Right kidney (tissue), 1 donor: ENCODE data around the gene ARHGAP9.
"Not testable (repeated sequence)": the region's sequence is repeated elsewhere in the genome, so short reads cannot be mapped to it uniquely, and the experiment has no call there.

Experiments
- DNase-seq: peaks from one replicate; pipeline ENCODE4 v3.0.0-alpha.2; 2016

ARHGAP9 gene

GRCh38 chr12:57517718-57518117 is 38.1 kb upstream of the ARHGAP9 start:
- not testable (repeated sequence) for DNase-seq

- no peak for DNase-seq
These were observed 37.5 kb upstream of the ARHGAP9 start for GRCh38 chr12:57517187-57517586.

- no peak for DNase-seq
These were observed 37.0 kb upstream of the ARHGAP9 start for GRCh38 chr12:57516617-57517153.

GRCh38 chr12:57515934-57516541 is 36.4 kb upstream of the ARHGAP9 start:
- no peak for DNase-seq

- DNase-seq = no peak
These were observed 35.8 kb upstream of the ARHGAP9 start for GRCh38 chr12:57515408-57515933.

- no peak for DNase-seq
These were observed 35.2 kb upstream of the ARHGAP9 start for GRCh38 chr12:57514720-57515407.

- DNase-seq = not testable (repeated sequence)
These were observed 34.6 kb upstream of the ARHGAP9 start for GRCh38 chr12:57514246-57514645.

GRCh38 chr12:57513677-57514076 is 34.0 kb upstream of the ARHGAP9 start:
- DNase-seq = not testable (repeated sequence)

GRCh38 chr12:57513266-57513665 is 33.6 kb upstream of the ARHGAP9 start:
- DNase-seq = no peak

- no peak for DNase-seq
These were observed 33.0 kb upstream of the ARHGAP9 start for GRCh38 chr12:57512665-57513064.

GRCh38 chr12:57511588-57512325 is 32.1 kb upstream of the ARHGAP9 start:
- no peak for DNase-seq

- DNase-seq = no peak
These were observed 31.5 kb upstream of the ARHGAP9 start for GRCh38 chr12:57511161-57511560.

- DNase-seq = not testable (repeated sequence)
These were observed 28.1 kb upstream of the ARHGAP9 start for GRCh38 chr12:57507796-57508195.

GRCh38 chr12:57506541-57506940 is 26.9 kb upstream of the ARHGAP9 start:
- not testable (repeated sequence) for DNase-seq

- DNase-seq = not testable (repeated sequence)
These were observed 22.8 kb upstream of the ARHGAP9 start for GRCh38 chr12:57502311-57502969.

- DNase-seq = no peak
These were observed 20.5 kb upstream of the ARHGAP9 start for GRCh38 chr12:57500213-57500612.

GRCh38 chr12:57498571-57498970 is 18.9 kb upstream of the ARHGAP9 start:
- DNase-seq = no peak

GRCh38 chr12:57498132-57498502 is 18.5 kb upstream of the ARHGAP9 start:
- no peak for DNase-seq

- no peak for DNase-seq
These were observed 17.8 kb upstream of the ARHGAP9 start for GRCh38 chr12:57497223-57498131.

GRCh38 chr12:57496822-57497221 is 17.2 kb upstream of the ARHGAP9 start:
- DNase-seq = no peak

GRCh38 chr12:57495051-57495701 is 15.5 kb upstream of the ARHGAP9 start:
- DNase-seq = not testable (repeated sequence)
